Measurements from ENCODE around the gene MTHFS.

The MTHFS gene

GRCh38 chr15:79939399-79939798 lies 42.6 kb upstream of the MTHFS start:
- TF ChIP-seq FOXP2 (optimal IDR thresholded peaks at IDR 0.05; ENCODE audit: borderline replicate concordance, extremely low read depth, extremely low read length, insufficient read depth), result no peak
- no peak for TF ChIP-seq POLR2AphosphoS5 (IDR thresholded peaks at IDR 0.05; ENCODE audit: low read depth, low read length)
- no peak for TF ChIP-seq SIN3A (IDR thresholded peaks at IDR 0.05; ENCODE audit: borderline replicate concordance, insufficient read depth, low read length)
- TF ChIP-seq REST (IDR thresholded peaks at IDR 0.05; ENCODE audit: insufficient read depth in 1 of 2, low read depth in 2 of 2, low read length in 2 of 2), result no peak
- TF ChIP-seq TAF1 (IDR thresholded peaks at IDR 0.05; ENCODE audit: borderline replicate concordance, insufficient read depth, low read length), result no peak

- TF ChIP-seq FOXP2 (optimal IDR thresholded peaks at IDR 0.05; ENCODE audit: borderline replicate concordance, extremely low read depth, extremely low read length, insufficient read depth) (no peak), TAF1 (IDR thresholded peaks at IDR 0.05; ENCODE audit: borderline replicate concordance, insufficient read depth, low read length) (no peak), SIN3A (IDR thresholded peaks at IDR 0.05; ENCODE audit: borderline replicate concordance, insufficient read depth, low read length) (no peak), REST (IDR thresholded peaks at IDR 0.05; ENCODE audit: insufficient read depth in 1 of 2, low read depth in 2 of 2, low read length in 2 of 2) (no peak), POLR2AphosphoS5 (IDR thresholded peaks at IDR 0.05; ENCODE audit: low read depth, low read length) (no peak)
Observed at GRCh38 chr15:79938143-79938542, 41.3 kb upstream of the MTHFS start.

- TF ChIP-seq POLR2AphosphoS5 (IDR thresholded peaks at IDR 0.05; ENCODE audit: low read depth, low read length) (no peak), TAF1 (IDR thresholded peaks at IDR 0.05; ENCODE audit: borderline replicate concordance, insufficient read depth, low read length) (no peak), SIN3A (IDR thresholded peaks at IDR 0.05; ENCODE audit: borderline replicate concordance, insufficient read depth, low read length) (no peak), REST (IDR thresholded peaks at IDR 0.05; ENCODE audit: insufficient read depth in 1 of 2, low read depth in 2 of 2, low read length in 2 of 2) (no peak), FOXP2 (optimal IDR thresholded peaks at IDR 0.05; ENCODE audit: borderline replicate concordance, extremely low read depth, extremely low read length, insufficient read depth) (no peak)
Observed at GRCh38 chr15:79933231-79933630, 36.4 kb upstream of the MTHFS start.

GRCh38 chr15:79932447-79932846 lies 35.6 kb upstream of the MTHFS start:
- TF ChIP-seq REST (IDR thresholded peaks at IDR 0.05; ENCODE audit: insufficient read depth in 1 of 2, low read depth in 2 of 2, low read length in 2 of 2) (no peak), FOXP2 (optimal IDR thresholded peaks at IDR 0.05; ENCODE audit: borderline replicate concordance, extremely low read depth, extremely low read length, insufficient read depth) (no peak), POLR2AphosphoS5 (IDR thresholded peaks at IDR 0.05; ENCODE audit: low read depth, low read length) (no peak), SIN3A (IDR thresholded peaks at IDR 0.05; ENCODE audit: borderline replicate concordance, insufficient read depth, low read length) (no peak)

- TF ChIP-seq SIN3A (IDR thresholded peaks at IDR 0.05; ENCODE audit: borderline replicate concordance, insufficient read depth, low read length), result no peak
- no peak for TF ChIP-seq POLR2AphosphoS5 (IDR thresholded peaks at IDR 0.05; ENCODE audit: low read depth, low read length)
- no peak for TF ChIP-seq TAF1 (IDR thresholded peaks at IDR 0.05; ENCODE audit: borderline replicate concordance, insufficient read depth, low read length)
- TF ChIP-seq REST (IDR thresholded peaks at IDR 0.05; ENCODE audit: insufficient read depth in 1 of 2, low read depth in 2 of 2, low read length in 2 of 2), result no peak
- no peak for TF ChIP-seq FOXP2 (optimal IDR thresholded peaks at IDR 0.05; ENCODE audit: borderline replicate concordance, extremely low read depth, extremely low read length, insufficient read depth)
Observed at GRCh38 chr15:79930516-79930915, 33.7 kb upstream of the MTHFS start.
